Natural killer cell (primary cell): ENCODE measurements around the gene TMEM218. TPM values are rescaled to one million over a fixed set of nuclear protein-coding genes. Genes with fewer than 3 reads are reported as not detected.

Experiments used
- ATAC-seq, 3 donors: fragments of 150-1000 bp in 2 of 3; fragments of 200-7000 bp in 1 of 3; cut with Tn5 transposase; 1 replicate in 1 of 3; 2 replicates in 2 of 3; pipeline ENCODE4 v1.10.0; 2021; ENCODE audit warnings: mild to moderate bottlenecking in 2 of 3, moderate library complexity in 2 of 3
- DNase-seq, 2 donors: peaks; one replicate each; pipeline versions ENCODE4 v3.0.0 to v3.0.0-alpha.2; 2013 to 2021; ENCODE audit warnings: mixed read lengths in 1 of 2
- H3K27ac ChIP-seq: one replicate; pipeline ENCODE4 v1.5.1; 2013; ENCODE audit warnings: mild to moderate bottlenecking, low read length
- H3K27me3 ChIP-seq: one replicate; pipeline ENCODE4 v1.6.1; 2013; ENCODE audit warnings: low read length; ENCODE audit not compliant: control insufficient read depth, insufficient read depth
- H3K36me3 ChIP-seq: one replicate; pipeline ENCODE4 v1.6.1; 2013; ENCODE audit warnings: low read length; ENCODE audit not compliant: control insufficient read depth, insufficient read depth
- H3K4me1 ChIP-seq: one replicate; pipeline ENCODE4 v1.6.1; 2013; ENCODE audit warnings: low read length; ENCODE audit not compliant: control insufficient read depth, insufficient read depth
- H3K4me3 ChIP-seq: one replicate; pipeline ENCODE4 v1.5.1; 2013; ENCODE audit warnings: low read length
- H3K9me3 ChIP-seq: one replicate; pipeline ENCODE4 v1.6.1; 2013; ENCODE audit warnings: low read length; ENCODE audit not compliant: control insufficient read depth, insufficient read depth
- H3K27ac Mint-ChIP-seq, 2 donors: one replicate each; pipeline ENCODE4 v1.8.0; 2022; ENCODE audit warnings: mild to moderate bottlenecking in 2 of 2, mixed read lengths in 2 of 2, moderate library complexity in 1 of 2
- H3K27me3 Mint-ChIP-seq, 2 donors: one replicate each; pipeline ENCODE4 v1.8.0; 2022; ENCODE audit warnings: low read depth in 2 of 2, mixed read lengths in 2 of 2
- H3K36me3 Mint-ChIP-seq: one replicate; pipeline ENCODE4 v1.8.0; 2022; ENCODE audit warnings: mixed read lengths
- H3K4me1 Mint-ChIP-seq, 2 donors: one replicate each; pipeline ENCODE4 v1.8.0; 2022; ENCODE audit warnings: mixed read lengths in 2 of 2
- H3K4me3 Mint-ChIP-seq: one replicate; pipeline ENCODE4 v1.8.0; 2022; ENCODE audit warnings: mild to moderate bottlenecking, moderate library complexity, mixed read lengths
- H3K9me3 Mint-ChIP-seq, 2 donors: one replicate each; pipeline ENCODE4 v1.8.0; 2022; ENCODE audit warnings: mixed read lengths in 2 of 2
- CTCF ChIP-seq: fragments of 200-600 bp; IDR thresholded peaks from one replicate; pipeline ENCODE4 v1.8.0; 2022; ENCODE audit warnings: antibody characterized with exemption
- WGBS: methylation state at CpG from one replicate; pipeline ENCODE4 v1.1.7; 2013; ENCODE audit warnings: missing lambda C conversion rate; ENCODE audit not compliant: insufficient coverage; 5-methylcytosine and 5-hydroxymethylcytosine counted together
- intact Hi-C: fragments of 100-400 bp; cut with micrococcal nuclease; formaldehyde crosslinking; loops from one replicate; pipeline ENCODE4 v1.14.2; 2022
- total RNA-seq, 4 donors: library from RNA; stranded (reverse); fragments of 120-200 nt in 1 of 4; gene quantifications; one replicate each; pipeline versions ENCODE4 v1.2.3 to v1.2.4, GENCODE V29; 2013 to 2022

Gene TMEM218
- total RNA-seq, 3 donors from 2014 or later (not counting 1 experiment from before 2014, with no cell fraction given), result 10.0 to 14.2 (median 12.1) TPM

GRCh38 chr11:125154378-125155099, 43.1 kb upstream of the TMEM218 start:
- Histone ChIP-seq H3K4me3 (no peak overlapping the region), H3K27ac (no peak overlapping the region), H3K4me1 (no peaks in the 10 kb centered on the region), H3K36me3 (no peaks in the 10 kb centered on the region), H3K27me3 (no peaks in the 10 kb centered on the region), H3K9me3 (no peaks in the 10 kb centered on the region)
- intact Hi-C loops, result no loop called here
- no peaks in the 10 kb centered on the region for H3K36me3 Mint-ChIP-seq
- H3K27me3 Mint-ChIP-seq, result peaks cover 45 to 50% of the 10 kb centered on the region in 2 donors
- DNase-seq (no peak), ATAC-seq (no peak)
- WGBS, result 60% methylated on average over 7 of the region's 7 CpGs
- no peaks in the 10 kb centered on the region for H3K4me1 Mint-ChIP-seq
- H3K27ac Mint-ChIP-seq, result no peak overlapping the region
- H3K4me3 Mint-ChIP-seq, result no peak overlapping the region
- TF ChIP-seq CTCF, result no peak
- no peaks in the 10 kb centered on the region for H3K9me3 Mint-ChIP-seq

- DNase-seq, result no peak
- WGBS, result 73% methylated on average over 2 of the region's 2 CpGs
- intact Hi-C loops, result no loop called here
- ATAC-seq, result no peak
- Mint-ChIP-seq H3K36me3 (no peaks in the 10 kb centered on the region), H3K9me3 (no peaks in the 10 kb centered on the region), H3K27ac (no peak overlapping the region), H3K4me1 (no peaks in the 10 kb centered on the region), H3K27me3 (peaks cover 41 to 50% of the 10 kb centered on the region in 2 donors), H3K4me3 (no peak overlapping the region)
- no peak for TF ChIP-seq CTCF
- H3K4me1 ChIP-seq, result no peaks in the 10 kb centered on the region
- H3K4me3 ChIP-seq, result no peak overlapping the region
- H3K9me3 ChIP-seq, result no peaks in the 10 kb centered on the region
- H3K27me3 ChIP-seq, result no peaks in the 10 kb centered on the region
- no peaks in the 10 kb centered on the region for H3K36me3 ChIP-seq
- no peak overlapping the region for H3K27ac ChIP-seq
These were observed 42.4 kb upstream of the TMEM218 start for GRCh38 chr11:125153837-125154236.

- no peaks in the 10 kb centered on the region for H3K9me3 ChIP-seq
- TF ChIP-seq CTCF, result no peak
- no peaks in the 10 kb centered on the region for H3K4me1 ChIP-seq
- intact Hi-C loops, result no loop called here
- H3K4me3 Mint-ChIP-seq, result no peak overlapping the region
- H3K27me3 ChIP-seq, result peaks cover 2% of the 10 kb centered on the region
- H3K4me3 ChIP-seq, result no peak overlapping the region
- no peaks in the 10 kb centered on the region for H3K36me3 ChIP-seq
- WGBS, result 85% methylated on average over 5 of the region's 5 CpGs
- no peak overlapping the region for H3K27ac Mint-ChIP-seq
- ATAC-seq (no peak), DNase-seq (no peak)
- no peak overlapping the region for H3K27ac ChIP-seq
- H3K27me3 Mint-ChIP-seq, result peaks cover 21 to 32% of the 10 kb centered on the region in 2 donors
- no peaks in the 10 kb centered on the region for H3K4me1 Mint-ChIP-seq
- no peaks in the 10 kb centered on the region for H3K9me3 Mint-ChIP-seq
- no peaks in the 10 kb centered on the region for H3K36me3 Mint-ChIP-seq
These were observed 37.3 kb upstream of the TMEM218 start for GRCh38 chr11:125148743-125149142.

- Histone ChIP-seq H3K36me3 (no peaks in the 10 kb centered on the region), H3K27me3 (peaks cover 2% of the 10 kb centered on the region), H3K27ac (no peak overlapping the region), H3K9me3 (no peaks in the 10 kb centered on the region), H3K4me1 (no peaks in the 10 kb centered on the region), H3K4me3 (no peak overlapping the region)
- Mint-ChIP-seq H3K9me3 (no peaks in the 10 kb centered on the region), H3K27me3 (peaks cover 18 to 28% of the 10 kb centered on the region in 2 donors), H3K4me3 (no peak overlapping the region), H3K4me1 (no peaks in the 10 kb centered on the region), H3K36me3 (no peaks in the 10 kb centered on the region), H3K27ac (no peak overlapping the region)
- TF ChIP-seq CTCF, result no peak
- DNase-seq, result no peak
- ATAC-seq, result no peak
- intact Hi-C loops, result no loop called here
These were observed 36.6 kb upstream of the TMEM218 start for GRCh38 chr11:125148011-125148410.
